H1 (cell line): ENCODE data around the gene NUCB1. TPM values are rescaled to one million over a fixed set of nuclear protein-coding genes. Genes with fewer than 3 reads are reported as not detected.

Experiments
- CHD7 ChIP-seq: fragments of 300-600 bp; sonication (generic); IDR thresholded peaks from 2 replicates; pipeline ENCODE4 v1.7.1; 2012; ENCODE audit warnings: low read length, moderate library complexity, mild to moderate bottlenecking, inconsistent platforms; ENCODE audit not compliant: insufficient replicate concordance
- polyA plus RNA-seq, 7 experiments: library from polyadenylated mRNA; depleted of rRNA in 3 of 7; stranded (reverse) in 5 of 7; unstranded in 2 of 7; fragments of >200 nt in 5 of 7; fragments of 200-250 nt in 2 of 7; gene quantifications; 1 replicate in 5 of 7; 2 replicates in 1 of 7; 4 replicates in 1 of 7; pipeline versions ENCODE4 v1.2.1 to v1.2.3, GENCODE V29; 2011 to 2013; ENCODE audit warnings: missing spikeins in 2 of 7, mixed read lengths in 2 of 7
- total RNA-seq: library from RNA; stranded (reverse); fragmentation: NEBNext Ultra II Directional; extraction: Animal tissue kit (Norgen Biotek cat#: 25700); gene quantifications from 2 replicates; pipeline ENCODE4 v1.2.1, GENCODE V29; 2021

Gene NUCB1
- total and polyA plus RNA-seq, 2 of the 8 experiments (the other 6 are each of a cell fraction or from before 2014, with no cell fraction given): 111 to 121 TPM

- no peak for TF ChIP-seq CHD7
Observed at GRCh38 chr19:48967346-48968178, 67.5 kb downstream of the NUCB1 start (continued).
